Superior temporal gyrus (tissue), 1 donor: ENCODE results near the gene UBASH3B.
A peak's percentile ranks its signal among the peaks of the same experiment; 100 is the strongest.
"Not testable (repeated sequence)": the region's sequence is repeated elsewhere in the genome, so short reads cannot be mapped to it uniquely, and the experiment has no call there.

Experiments
- DNase-seq: peaks from one replicate; pipeline ENCODE4 v3.0.0-alpha.2; 2016; ENCODE audit errors: extremely low spot score

Gene UBASH3B

DNA sequence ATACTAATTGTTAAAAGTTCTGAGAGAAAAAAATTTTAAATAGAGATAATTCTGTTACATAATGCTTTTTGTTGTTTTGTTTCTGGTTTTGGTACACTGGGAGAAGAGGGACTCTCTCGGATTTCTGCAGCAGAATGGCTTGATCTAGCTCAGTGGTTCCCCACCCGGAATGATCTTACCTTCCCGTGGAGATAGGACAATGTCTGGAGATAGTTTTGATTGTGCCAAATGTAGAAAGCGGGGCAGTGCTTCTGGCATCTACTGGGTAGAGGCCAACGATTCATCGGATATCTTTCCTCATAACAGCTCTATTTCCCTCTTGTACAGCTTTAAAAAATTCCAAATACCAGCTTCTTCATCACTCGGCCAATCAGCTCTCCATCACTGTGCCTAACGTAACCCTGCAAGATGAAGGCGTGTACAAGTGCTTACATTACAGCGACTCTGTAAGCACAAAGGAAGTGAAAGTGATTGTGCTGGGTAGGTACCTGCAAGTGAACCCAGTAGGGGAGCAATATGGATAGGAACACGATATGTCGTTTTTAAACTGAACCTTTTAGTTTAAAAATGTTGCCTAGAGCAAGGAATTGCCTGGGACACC, 195.9 kb downstream of the UBASH3B start:
- DNase-seq: peak; percentile 25

DNA sequence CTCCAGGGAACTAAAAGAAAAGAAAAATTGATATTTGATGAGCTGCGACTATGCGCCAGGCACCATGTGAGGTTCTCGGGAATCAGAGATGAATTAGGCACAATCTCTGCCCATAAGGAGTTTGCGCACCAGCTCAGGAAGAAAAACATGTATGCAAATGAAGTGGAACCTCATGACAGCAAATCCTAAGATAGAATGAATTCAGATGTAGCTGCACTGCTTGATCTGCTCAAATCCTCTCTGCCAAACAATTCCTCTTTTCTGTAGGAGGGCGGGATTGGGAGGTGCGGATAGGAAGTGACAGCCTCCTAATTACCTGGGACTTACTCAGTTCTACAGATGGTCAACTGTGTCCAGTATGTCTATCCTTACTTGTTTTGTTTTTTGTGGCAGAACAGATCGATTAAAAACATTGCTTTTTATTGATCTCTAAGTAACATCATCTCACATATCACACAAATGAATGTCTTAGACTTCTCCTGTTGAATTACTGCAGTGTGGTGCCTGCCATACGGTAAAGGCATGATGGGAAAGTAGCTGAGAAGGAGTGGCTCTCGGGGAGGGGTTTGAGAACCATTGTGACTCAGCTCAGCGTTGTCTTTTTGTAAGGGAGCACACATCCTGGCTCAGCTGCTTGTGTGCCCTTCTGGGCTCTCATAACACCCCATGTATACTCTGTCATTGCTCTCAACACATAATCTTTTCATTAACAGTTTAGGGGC, 196.7 kb downstream of the UBASH3B start:
- peak; percentile 48 for DNase-seq

DNA sequence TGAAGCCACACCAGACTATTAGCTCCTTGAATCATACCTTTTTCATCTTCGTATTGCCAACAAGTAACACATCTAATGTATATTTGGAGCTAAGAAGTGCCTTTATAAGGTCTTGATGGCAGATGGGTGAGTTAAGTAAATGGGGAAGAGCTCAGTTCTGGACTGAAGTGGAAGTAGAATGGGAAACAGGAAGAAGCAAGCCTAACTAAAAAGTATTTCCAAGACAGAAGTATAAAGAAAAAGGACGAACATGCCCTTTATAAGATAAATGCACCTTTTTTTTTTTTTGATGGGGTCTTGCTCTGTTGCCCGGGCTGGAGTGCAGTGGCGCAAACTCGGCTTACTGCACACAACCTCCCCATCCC, 197.3 kb downstream of the UBASH3B start:
- no peak for DNase-seq

DNA sequence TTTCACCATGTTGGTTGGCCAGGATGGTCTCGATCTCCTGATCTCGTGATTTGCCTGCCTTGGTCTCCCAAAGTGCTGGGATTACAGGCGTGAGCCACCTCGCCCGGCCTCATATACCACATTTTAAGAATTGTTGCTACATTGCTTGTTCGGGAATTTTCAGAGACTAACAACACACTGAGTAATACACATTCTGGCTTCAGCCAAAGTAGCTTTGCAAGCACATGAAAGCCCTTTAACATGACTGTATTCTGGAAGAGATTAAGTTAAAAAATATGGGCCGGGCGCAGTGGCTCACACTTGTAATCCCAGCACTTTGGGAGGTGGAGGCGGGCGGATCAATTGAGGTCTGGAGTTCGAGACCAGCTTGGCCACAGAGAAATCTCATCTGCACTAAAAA, 197.7 kb downstream of the UBASH3B start:
- DNase-seq: no peak

DNA sequence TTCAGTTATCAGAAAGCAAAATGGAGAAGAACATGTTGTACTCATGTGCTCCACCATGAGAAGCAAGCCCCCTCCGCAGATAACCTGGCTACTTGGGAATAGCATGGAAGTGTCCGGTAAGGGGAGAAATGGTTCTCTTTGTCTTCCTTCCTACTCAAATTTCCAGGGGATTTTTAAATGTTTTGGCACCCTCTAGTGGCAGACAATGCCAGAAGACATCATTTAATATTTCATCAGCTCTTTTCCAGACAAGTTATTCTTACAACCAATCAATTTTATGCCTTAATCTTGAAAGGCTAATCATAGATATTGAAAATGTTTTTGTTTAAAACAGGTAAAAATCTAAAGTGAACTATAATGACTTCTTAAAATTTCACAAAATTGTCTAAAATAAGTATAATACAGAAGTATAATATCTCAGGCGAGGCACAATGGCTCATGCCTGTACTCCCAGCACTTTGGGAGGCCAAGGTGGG, 198.5 kb downstream of the UBASH3B start:
- peak; percentile 94 for DNase-seq

DNA sequence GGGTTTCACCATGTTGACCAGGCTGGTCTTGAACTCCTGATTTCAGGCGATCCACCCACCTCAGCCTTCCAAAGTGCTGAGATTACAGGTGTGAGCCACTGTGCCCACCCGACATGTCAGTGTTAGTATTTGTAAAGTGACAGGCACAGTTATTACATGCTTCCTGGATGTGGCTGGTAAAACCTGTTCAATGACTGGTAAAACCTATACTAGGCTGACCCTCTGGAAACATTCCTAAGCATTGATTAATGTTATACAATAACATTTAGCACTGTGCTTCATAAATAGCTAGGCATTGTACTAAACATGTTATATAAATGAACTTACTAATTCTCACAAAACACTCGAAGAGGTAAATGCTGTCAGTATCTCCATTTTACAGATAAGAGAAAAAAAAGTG, 206.1 kb downstream of the UBASH3B start:
- DNase-seq: no peak

DNA sequence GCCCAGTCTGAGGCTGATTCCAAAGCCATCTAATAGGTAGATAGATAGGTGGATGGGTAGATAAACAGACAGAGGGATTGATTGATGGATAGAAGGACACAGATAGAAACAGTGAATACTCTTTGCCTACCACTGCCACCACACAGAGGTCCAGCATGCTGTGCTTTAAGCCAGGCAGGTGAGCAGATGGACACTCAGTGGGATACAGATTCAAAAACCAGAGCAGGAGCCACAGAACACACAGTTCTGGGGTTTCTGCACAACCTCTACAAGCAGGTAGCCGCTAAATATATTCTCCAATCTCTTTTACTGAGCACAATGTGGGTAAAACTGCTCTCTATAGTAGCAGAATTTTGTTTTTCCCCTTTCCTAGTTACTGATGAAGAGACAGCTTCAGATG, 206.6 kb downstream of the UBASH3B start:
- no peak for DNase-seq

DNA sequence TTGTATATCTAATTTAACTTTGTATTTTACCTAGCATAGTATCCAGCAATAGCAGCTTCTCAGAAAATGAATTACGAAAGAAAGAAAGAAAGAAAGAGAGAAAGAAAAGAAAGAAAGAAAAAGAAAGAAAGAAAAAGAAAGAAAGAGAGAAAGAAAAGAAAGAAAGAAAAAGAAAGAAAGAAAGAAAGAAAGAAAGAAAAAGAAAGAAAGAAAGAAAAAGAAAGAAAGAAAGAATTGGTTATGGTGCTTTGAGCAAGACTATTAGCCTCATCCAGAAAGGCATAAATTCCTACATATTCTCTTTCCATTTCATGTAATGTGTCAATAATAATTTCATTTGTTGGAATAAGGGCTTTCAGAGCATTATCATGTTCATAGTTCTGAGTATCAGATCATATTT, 207.6 kb downstream of the UBASH3B start:
- DNase-seq: not testable (repeated sequence)

DNA sequence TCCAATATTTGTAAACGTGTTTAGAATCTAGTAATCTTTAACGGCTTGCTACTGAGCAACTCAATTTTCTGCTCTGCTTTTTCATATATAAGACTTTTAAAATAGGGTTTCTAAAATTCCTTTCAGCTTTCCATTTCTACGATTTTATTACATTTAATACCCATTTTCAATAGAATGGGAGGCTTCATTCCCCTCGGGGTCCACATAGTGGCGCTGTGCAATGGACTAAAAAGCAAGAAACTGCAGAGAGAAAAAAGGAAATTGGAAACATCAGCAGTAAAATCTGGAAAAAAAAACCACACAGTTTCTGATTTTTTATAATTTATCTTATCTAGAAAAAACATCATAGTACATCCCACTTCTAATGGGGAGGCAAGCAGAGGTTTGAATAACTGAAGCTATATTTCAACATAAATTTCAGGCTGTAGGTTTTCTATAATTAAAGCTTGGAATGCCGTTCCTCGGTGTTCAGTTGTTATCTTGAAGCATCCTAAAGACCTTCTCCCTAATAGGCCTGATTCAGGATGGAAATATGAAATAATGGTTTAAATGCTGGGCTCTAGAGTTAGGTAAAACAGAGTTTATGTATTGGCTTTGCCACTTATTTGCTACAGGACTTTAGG, 208.3 kb downstream of the UBASH3B start:
- DNase-seq: peak; percentile 75
